ENCODE measurements around the gene CRYL1.

The CRYL1 gene

GRCh38 chr13:20415694-20416107 is 110.0 kb downstream of the CRYL1 start:
- no peak for DNase-seq

GRCh38 chr13:20415306-20415679 is 110.4 kb downstream of the CRYL1 start:
- DNase-seq: no peak

GRCh38 chr13:20414546-20415305 is 110.9 kb downstream of the CRYL1 start:
- DNase-seq: no peak

- DNase-seq: no peak
Measured at GRCh38 chr13:20412691-20413355, 112.8 kb downstream of the CRYL1 start.

- DNase-seq: no peak
Measured at GRCh38 chr13:20411638-20412342, 113.9 kb downstream of the CRYL1 start.

GRCh38 chr13:20410726-20411125 is 114.9 kb downstream of the CRYL1 start:
- no peak for DNase-seq

GRCh38 chr13:20408181-20408580 is 117.5 kb downstream of the CRYL1 start:
- no peak for DNase-seq

GRCh38 chr13:20407759-20408158 is 117.9 kb downstream of the CRYL1 start:
- DNase-seq: no peak

- DNase-seq: no peak
Measured at GRCh38 chr13:20405691-20406090, 120.0 kb downstream of the CRYL1 start.

GRCh38 chr13:20404488-20405222 is 121.0 kb downstream of the CRYL1 start:
- DNase-seq: no peak

- no peak for DNase-seq
Measured at GRCh38 chr13:20403826-20404225, 121.8 kb downstream of the CRYL1 start.

GRCh38 chr13:20402881-20403280 is 122.8 kb downstream of the CRYL1 start:
- no peak for DNase-seq

- DNase-seq: no peak
Measured at GRCh38 chr13:20401931-20402856, 123.5 kb downstream of the CRYL1 start.

GRCh38 chr13:20401531-20401930 is 124.1 kb downstream of the CRYL1 start:
- DNase-seq: no peak

- no peak for DNase-seq
Measured at GRCh38 chr13:20400774-20401173, 124.9 kb downstream of the CRYL1 start.

- no peak for DNase-seq
Measured at GRCh38 chr13:20399961-20400360, 125.7 kb downstream of the CRYL1 start.

- no peak for DNase-seq
Measured at GRCh38 chr13:20399515-20399914, 126.1 kb downstream of the CRYL1 start.

GRCh38 chr13:20398459-20398858 is 127.2 kb downstream of the CRYL1 start:
- DNase-seq: no peak

- DNase-seq: no peak
Measured at GRCh38 chr13:20397896-20398295, 127.8 kb downstream of the CRYL1 start.

- no peak for DNase-seq
Measured at GRCh38 chr13:20395061-20395916, 130.4 kb downstream of the CRYL1 start.

- no peak for DNase-seq
Measured at GRCh38 chr13:20394506-20394905, 131.2 kb downstream of the CRYL1 start.

All from RPMI8226 (cell line).